ENCODE results near the gene KIAA0319L.

Gene KIAA0319L

GRCh38 chr1:35443768-35444518 lies 113.3 kb downstream of the KIAA0319L start:
- DNase-seq (ENCODE audit: low spot score), result no peak
- in situ Hi-C loops (cut with MboI; ENCODE audit: low pct_unique_long_range_greater_than_20kb, low sequenced_read_pairs, unreplicated experiment), result no loop called here

GRCh38 chr1:35442734-35443133 lies 114.5 kb downstream of the KIAA0319L start:
- TF ChIP-seq CTCF (IDR thresholded peaks at IDR 0.05; ENCODE audit: extremely low read depth, insufficient read depth, missing control alignments), result no peak
- DNase-seq (ENCODE audit: low spot score), result no peak
- in situ Hi-C loops (cut with MboI; ENCODE audit: low pct_unique_long_range_greater_than_20kb, low sequenced_read_pairs, unreplicated experiment), result no loop called here

More at GRCh38 chr1:35443768-35444518, 113.3 kb downstream of the KIAA0319L start:
- peak; percentile 22 for TF ChIP-seq CTCF (IDR thresholded peaks at IDR 0.05; ENCODE audit: extremely low read depth, insufficient read depth, missing control alignments)

GRCh38 chr1:35441926-35442579 lies 115.2 kb downstream of the KIAA0319L start:
- TF ChIP-seq CTCF (IDR thresholded peaks at IDR 0.05; ENCODE audit: extremely low read depth, insufficient read depth, missing control alignments), result no peak
- no peak for DNase-seq (ENCODE audit: low spot score)
- in situ Hi-C loops (cut with MboI; ENCODE audit: low pct_unique_long_range_greater_than_20kb, low sequenced_read_pairs, unreplicated experiment), result no loop called here

GRCh38 chr1:35439626-35440025 lies 117.6 kb downstream of the KIAA0319L start:
- TF ChIP-seq CTCF (IDR thresholded peaks at IDR 0.05; ENCODE audit: extremely low read depth, insufficient read depth, missing control alignments), result no peak
- DNase-seq (ENCODE audit: low spot score), result no peak
- in situ Hi-C loops (cut with MboI; ENCODE audit: low pct_unique_long_range_greater_than_20kb, low sequenced_read_pairs, unreplicated experiment), result no loop called here

GRCh38 chr1:35437200-35437599 lies 120.0 kb downstream of the KIAA0319L start:
- no peak for DNase-seq (ENCODE audit: low spot score)
- no peak for TF ChIP-seq CTCF (IDR thresholded peaks at IDR 0.05; ENCODE audit: extremely low read depth, insufficient read depth, missing control alignments)
- in situ Hi-C loops (cut with MboI; ENCODE audit: low pct_unique_long_range_greater_than_20kb, low sequenced_read_pairs, unreplicated experiment), result no loop called here

- no peak for DNase-seq (ENCODE audit: low spot score)
- in situ Hi-C loops (cut with MboI; ENCODE audit: low pct_unique_long_range_greater_than_20kb, low sequenced_read_pairs, unreplicated experiment), result no loop called here
- no peak for TF ChIP-seq CTCF (IDR thresholded peaks at IDR 0.05; ENCODE audit: extremely low read depth, insufficient read depth, missing control alignments)
Observed at GRCh38 chr1:35436078-35436477, 121.1 kb downstream of the KIAA0319L start.

Data from GM13977 (cell line).